Measurements from ENCODE around the gene SDHD. TPM values are rescaled to one million over a fixed set of nuclear protein-coding genes. Genes with fewer than 3 reads are reported as not detected.
A peak's percentile ranks its signal among the peaks of the same experiment; 100 is the strongest.

The SDHD gene
- total RNA-seq (100 to 1,000 TPM in 1 of 2 donors, 10 to 100 TPM in 1; 94.1 to 103 TPM), polyA plus RNA-seq (ENCODE audit: insufficient read length in 6 of 6) (100 to 1,000 TPM; 113 to 127 (median 124) TPM)
- long read RNA-seq, donor 1, transcript SDHD-201 (4 exons, 1,439 nt), result major isoform, 100 of 101 reads
- long read RNA-seq, donor 1, partial matches to known transcripts, result 0 of 101 reads
- long read RNA-seq, donor 1, other reads (novel, unspliced or antisense), result 0 of 101 reads
- long read RNA-seq, donor 2, transcript SDHD-201 (4 exons, 1,439 nt), result major isoform, 59 of 121 reads
- long read RNA-seq, donor 2, partial matches to known transcripts, result 61 of 121 reads
- long read RNA-seq, donor 2, other reads (novel, unspliced or antisense), result 0 of 121 reads
- long read RNA-seq, donor 3, transcript SDHD-201 (4 exons, 1,439 nt), result major isoform, 83 of 130 reads
- long read RNA-seq, donor 3, partial matches to known transcripts, result 43 of 130 reads
- long read RNA-seq, donor 3, other reads (novel, unspliced or antisense), result 0 of 130 reads
- long read RNA-seq, donor 4, transcript SDHD-201 (4 exons, 1,439 nt), result major isoform, 57 of 64 reads
- long read RNA-seq, donor 4, partial matches to known transcripts, result 5 of 64 reads
- long read RNA-seq, donor 4, other reads (novel, unspliced or antisense), result 1 of 64 reads
- long read RNA-seq, donor 5, transcript SDHD-201 (4 exons, 1,439 nt), result major isoform, 75 of 124 reads
- long read RNA-seq, donor 5, partial matches to known transcripts, result 44 of 124 reads
- long read RNA-seq, donor 5, other reads (novel, unspliced or antisense), result 5 of 124 reads
- long read RNA-seq, donor 6, transcript SDHD-201 (4 exons, 1,439 nt), result major isoform, 94 of 105 reads
- long read RNA-seq, donor 6, partial matches to known transcripts, result 0 of 105 reads
- long read RNA-seq, donor 6, other reads (novel, unspliced or antisense), result 9 of 105 reads
- long read RNA-seq, donor 7, transcript SDHD-201 (4 exons, 1,439 nt), result major isoform, 71 of 79 reads
- long read RNA-seq, donor 7, partial matches to known transcripts, result 0 of 79 reads
- long read RNA-seq, donor 7, other reads (novel, unspliced or antisense), result 5 of 79 reads
- long read RNA-seq, donor 8, transcript SDHD-201 (4 exons, 1,439 nt), result major isoform, 56 of 62 reads
- long read RNA-seq, donor 8, partial matches to known transcripts, result 0 of 62 reads
- long read RNA-seq, donor 8, other reads (novel, unspliced or antisense), result 5 of 62 reads
- long read RNA-seq, donor 9, partial matches to known transcripts, result 0 of 1 reads
- long read RNA-seq, donor 9, other reads (novel, unspliced or antisense), result 0 of 1 reads
- long read RNA-seq, donor 10, transcript SDHD-201 (4 exons, 1,439 nt), result major isoform, 30 of 31 reads
- long read RNA-seq, donor 10, partial matches to known transcripts, result 0 of 31 reads
- long read RNA-seq, donor 10, other reads (novel, unspliced or antisense), result 1 of 31 reads
- long read RNA-seq, donor 11, transcript SDHD-201 (4 exons, 1,439 nt), result major isoform, 49 of 84 reads
- long read RNA-seq, donor 11, partial matches to known transcripts, result 30 of 84 reads
- long read RNA-seq, donor 11, other reads (novel, unspliced or antisense), result 5 of 84 reads
- long read RNA-seq, donor 12, transcript SDHD-201 (4 exons, 1,439 nt), result major isoform, 64 of 70 reads
- long read RNA-seq, donor 12, partial matches to known transcripts, result 0 of 70 reads
- long read RNA-seq, donor 12, other reads (novel, unspliced or antisense), result 6 of 70 reads

DNA sequence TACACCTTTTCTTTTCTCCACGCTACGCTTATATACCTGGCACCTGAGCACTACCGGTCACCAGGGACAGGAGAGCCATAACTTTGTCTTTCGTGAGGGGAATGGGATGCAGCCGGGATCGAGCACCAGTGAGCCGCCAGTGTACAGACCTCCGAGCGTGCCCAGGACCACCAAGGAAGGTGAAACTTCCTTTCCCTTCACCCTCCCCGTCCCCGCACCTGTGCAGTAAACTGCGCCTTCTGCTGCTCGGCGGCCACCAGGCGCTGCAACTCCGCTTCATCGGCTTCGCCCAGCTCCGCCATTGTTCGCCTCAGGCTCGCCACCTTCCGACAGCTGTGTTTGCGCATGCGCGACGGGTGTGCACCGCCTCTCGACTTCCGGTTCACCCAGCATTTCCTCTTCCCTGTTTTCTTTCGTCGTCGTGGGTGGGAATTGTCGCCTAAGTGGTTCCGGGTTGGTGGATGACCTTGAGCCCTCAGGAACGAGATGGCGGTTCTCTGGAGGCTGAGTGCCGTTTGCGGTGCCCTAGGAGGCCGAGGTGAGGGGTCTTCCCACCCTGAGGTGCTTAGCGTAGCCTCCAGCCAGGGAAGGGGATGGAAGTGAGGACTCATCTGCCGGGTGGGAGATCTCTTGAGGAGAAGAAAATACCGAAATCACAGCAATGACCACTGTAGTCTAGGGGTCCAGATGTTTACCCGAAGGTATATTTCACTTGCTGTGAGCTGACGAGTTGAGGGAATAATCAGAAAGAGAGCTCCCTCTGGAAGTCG, at the start of gene SDHD, which contains the start of gene TIMM8B:
SDHD (plus strand) TSS at position 452 of the 770 bp plus-strand sequence; CDS start at position 487, 35 bp downstream.
TIMM8B (minus strand) TSS at position 335 of the 770 bp plus-strand sequence; CDS start at position 302, 33 bp downstream.
- intact Hi-C loops (cut with DNase I), result no loop called here
- TF ChIP-seq, protein P1, sequence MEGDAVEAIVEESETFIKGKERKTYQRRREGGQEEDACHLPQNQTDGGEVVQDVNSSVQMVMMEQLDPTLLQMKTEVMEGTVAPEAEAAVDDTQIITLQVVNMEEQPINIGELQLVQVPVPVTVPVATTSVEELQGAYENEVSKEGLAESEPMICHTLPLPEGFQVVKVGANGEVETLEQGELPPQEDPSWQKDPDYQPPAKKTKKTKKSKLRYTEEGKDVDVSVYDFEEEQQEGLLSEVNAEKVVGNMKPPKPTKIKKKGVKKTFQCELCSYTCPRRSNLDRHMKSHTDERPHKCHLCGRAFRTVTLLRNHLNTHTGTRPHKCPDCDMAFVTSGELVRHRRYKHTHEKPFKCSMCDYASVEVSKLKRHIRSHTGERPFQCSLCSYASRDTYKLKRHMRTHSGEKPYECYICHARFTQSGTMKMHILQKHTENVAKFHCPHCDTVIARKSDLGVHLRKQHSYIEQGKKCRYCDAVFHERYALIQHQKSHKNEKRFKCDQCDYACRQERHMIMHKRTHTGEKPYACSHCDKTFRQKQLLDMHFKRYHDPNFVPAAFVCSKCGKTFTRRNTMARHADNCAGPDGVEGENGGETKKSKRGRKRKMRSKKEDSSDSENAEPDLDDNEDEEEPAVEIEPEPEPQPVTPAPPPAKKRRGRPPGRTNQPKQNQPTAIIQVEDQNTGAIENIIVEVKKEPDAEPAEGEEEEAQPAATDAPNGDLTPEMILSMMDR (IDR thresholded peaks at IDR 0.05), result no peak
- peaks cover 0 to 73% of the 10 kb centered on the region in 2 donors for H3K36me3 ChIP-seq
- peaks cover 8 to 42% of the 10 kb centered on the region in 2 donors for H3K4me1 ChIP-seq
- H3K27me3 ChIP-seq, result no peaks in the 10 kb centered on the region
- H3K27ac ChIP-seq, result peak within 1 kb of the TSS; percentile 46 to 78
- DNase-seq (peak; percentile 96 to 98 (median 96)), ATAC-seq (peak; percentile 95)
- no peaks in the 10 kb centered on the region for H3K9me3 ChIP-seq
- H3K4me3 ChIP-seq, result peak within 1 kb of the TSS; percentile 89 to 91

DNA sequence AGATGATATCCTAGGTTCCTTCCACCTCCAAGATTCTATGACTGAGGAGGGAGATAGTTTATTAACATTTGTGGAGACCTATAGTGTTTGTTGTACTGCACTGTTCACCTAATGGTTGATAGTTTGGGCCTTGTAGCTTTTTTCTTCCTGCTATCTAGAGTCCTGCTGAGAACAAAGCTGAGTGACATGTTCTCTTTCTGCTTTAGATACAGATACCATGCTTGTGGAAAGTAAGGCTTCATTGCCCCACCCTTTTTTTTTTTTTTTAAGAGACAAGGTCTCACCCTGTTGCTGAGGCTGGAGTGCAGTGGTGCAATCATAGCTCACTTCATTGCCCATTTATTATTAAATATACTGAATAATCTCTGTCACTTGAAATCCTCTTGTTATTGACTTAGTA, 49.1 kb upstream of the SDHD start:
- no peak for DNase-seq
- H3K36me3 ChIP-seq, result peaks cover 6 to 88% of the 10 kb centered on the region in 2 donors

DNA sequence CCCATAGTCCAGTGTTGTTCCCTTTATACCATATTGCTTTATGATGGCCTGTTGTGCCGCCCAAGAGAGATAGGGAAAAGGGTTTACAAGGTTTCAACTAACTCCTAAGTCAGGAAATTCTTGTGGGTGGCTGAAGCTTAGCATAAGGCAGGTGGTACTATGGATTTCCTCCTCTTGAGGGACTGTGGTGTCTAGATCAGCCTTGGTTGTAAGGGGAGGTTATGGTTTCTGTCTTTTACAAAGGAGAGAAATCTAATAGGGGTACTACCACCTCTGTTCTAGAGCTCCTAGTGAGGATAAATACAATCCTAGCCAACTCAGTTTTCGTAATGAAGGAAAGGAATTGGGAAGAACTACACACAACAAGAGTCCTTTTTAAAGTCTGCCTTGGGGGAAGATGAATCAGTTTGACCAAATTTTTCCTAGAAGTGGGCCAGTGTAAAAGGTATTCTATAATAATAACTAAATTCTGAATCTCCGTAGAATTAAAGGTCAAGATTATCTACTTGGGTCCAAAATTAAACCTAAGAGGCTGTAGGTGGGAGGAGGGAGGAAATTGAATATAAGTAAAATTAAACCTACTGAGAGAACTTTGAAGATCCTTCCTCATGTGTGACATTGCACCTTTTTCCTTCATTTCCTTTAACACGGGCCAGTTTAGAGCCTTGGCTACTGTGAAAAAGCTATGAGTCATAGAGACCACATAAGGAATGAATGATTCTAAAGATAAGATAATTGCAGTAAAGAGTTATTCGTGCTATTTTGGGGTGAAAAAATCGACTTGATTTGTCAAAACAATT, 44.3 kb upstream of the SDHD start:
- ATAC-seq (no peak), DNase-seq (no peak)
- Histone ChIP-seq H3K9me3 (no peaks in the 10 kb centered on the region), H3K4me1 (no peaks in the 10 kb centered on the region), H3K4me3 (no peak overlapping the region), H3K36me3 (peaks cover 0 to 94% of the 10 kb centered on the region in 2 donors), H3K27me3 (no peaks in the 10 kb centered on the region), H3K27ac (no peak overlapping the region)
- intact Hi-C loops (cut with DNase I), result no loop called here
- TF ChIP-seq, protein P1 (IDR thresholded peaks at IDR 0.05), result no peak

More for the DNA sequence above, 49.1 kb upstream of the SDHD start:
- ATAC-seq, result no peak
- Histone ChIP-seq H3K27me3 (no peaks in the 10 kb centered on the region), H3K4me1 (no peaks in the 10 kb centered on the region), H3K4me3 (no peak overlapping the region), H3K27ac (no peak overlapping the region), H3K9me3 (no peaks in the 10 kb centered on the region)
- TF ChIP-seq, protein P1 (IDR thresholded peaks at IDR 0.05), result no peak
- intact Hi-C loops (cut with DNase I), result no loop called here

Measured in left lung (tissue), 14 donors.